ENCODE results near the gene MYO1D. TPM values are rescaled to one million over a fixed set of nuclear protein-coding genes. Genes with fewer than 3 reads are reported as not detected.

MYO1D gene
- total RNA-seq, 1 donor from 2014 or later, result 27.7 TPM

- H3K4me1 Mint-ChIP-seq, result peaks cover 75% of the 10 kb centered on the region
- DNase-seq, result no peak
- H3K4me3 Mint-ChIP-seq, result no peak overlapping the region
- H3K27ac Mint-ChIP-seq, result peak overlapping the region; percentile 51
- H3K27me3 Mint-ChIP-seq, result no peaks in the 10 kb centered on the region
- CTCF ChIA-PET, result interaction anchor here (0.7 to 2.6 kb wide), 2 partner anchors 45 to 48 kb away, joined by 3 to 10 read pairs; partner anchors contain the start of gene MYO1D
- intact Hi-C loops (cut with micrococcal nuclease), result no loop called here
- H3K36me3 Mint-ChIP-seq (ENCODE audit: low read depth), result no peaks in the 10 kb centered on the region
- POLR2A ChIA-PET, result interaction anchor here (0.7 to 5.2 kb wide), 2 partner anchors 45 to 1323 kb away, joined by 3 to 48 read pairs; partner anchors contain the start of gene MYO1D
- no peak for TF ChIP-seq CTCF (IDR thresholded peaks at IDR 0.05)
- no peak for ATAC-seq (ENCODE audit: low read depth)
- no peaks in the 10 kb centered on the region for H3K9me3 Mint-ChIP-seq
These were observed 45.2 kb downstream of the MYO1D start for GRCh38 chr17:32831627-32832243.

- Mint-ChIP-seq H3K4me1 (peaks cover 75% of the 10 kb centered on the region), H3K9me3 (no peaks in the 10 kb centered on the region), H3K27me3 (no peaks in the 10 kb centered on the region), H3K36me3 (ENCODE audit: low read depth) (no peaks in the 10 kb centered on the region), H3K27ac (no peak overlapping the region), H3K4me3 (no peak overlapping the region)
- ChIA-PET CTCF (interaction anchor here (0.7 kb wide), 1 partner anchor 48 kb away, joined by 3 read pairs; no protein-coding TSS in a partner anchor), POLR2A (interaction anchor here (0.7 to 5.2 kb wide), 2 partner anchors 45 to 1323 kb away, joined by 3 to 48 read pairs; partner anchors contain the start of gene MYO1D)
- no peak for DNase-seq
- no peak for ATAC-seq (ENCODE audit: low read depth)
- no peak for TF ChIP-seq CTCF (IDR thresholded peaks at IDR 0.05)
- intact Hi-C loops (cut with micrococcal nuclease), result no loop called here
These were observed 45.7 kb downstream of the MYO1D start for GRCh38 chr17:32831223-32831622.

- Mint-ChIP-seq H3K4me3 (peak overlapping the region; percentile 68), H3K27me3 (no peaks in the 10 kb centered on the region), H3K9me3 (no peaks in the 10 kb centered on the region), H3K27ac (peak overlapping the region; percentile 82), H3K36me3 (ENCODE audit: low read depth) (no peaks in the 10 kb centered on the region), H3K4me1 (peaks cover 63% of the 10 kb centered on the region)
- intact Hi-C loops (cut with micrococcal nuclease), result loop anchor here (1.0 to 2.0 kb wide), 2 partner anchors 26 to 48 kb away; partner anchors contain the start of gene MYO1D
- no peak for TF ChIP-seq CTCF (IDR thresholded peaks at IDR 0.05)
- ChIA-PET POLR2A (interaction anchor here (0.6 to 5.2 kb wide), 6 partner anchors 10 to 608 kb away, joined by 3 to 48 read pairs (median 7); partner anchors contain the start of gene MYO1D), CTCF (interaction anchor here (1.0 to 3.3 kb wide), 3 partner anchors 26 to 48 kb away, joined by 3 to 40 read pairs (median 3); partner anchors contain the start of gene MYO1D)
- ATAC-seq (ENCODE audit: low read depth) (peak; percentile 18), DNase-seq (no peak)
These were observed 48.1 kb downstream of the MYO1D start for GRCh38 chr17:32828822-32829221.

- Mint-ChIP-seq H3K4me1 (peaks cover 53% of the 10 kb centered on the region), H3K27me3 (no peaks in the 10 kb centered on the region), H3K4me3 (peak overlapping the region; percentile 37), H3K36me3 (ENCODE audit: low read depth) (no peaks in the 10 kb centered on the region), H3K9me3 (no peaks in the 10 kb centered on the region), H3K27ac (peak overlapping the region; percentile 59)
- ChIA-PET CTCF (interaction anchor here (3.3 kb wide), 1 partner anchor 50 kb away, joined by 40 read pairs; the partner anchor contains the start of gene MYO1D), POLR2A (interaction anchor here (5.2 kb wide), 1 partner anchor 49 kb away, joined by 48 read pairs; the partner anchor contains the start of gene MYO1D)
- ATAC-seq (ENCODE audit: low read depth), result no peak
- no peak for DNase-seq
- no peak for TF ChIP-seq CTCF (IDR thresholded peaks at IDR 0.05)
- intact Hi-C loops (cut with micrococcal nuclease), result no loop called here
These were observed 49.7 kb downstream of the MYO1D start for GRCh38 chr17:32827227-32827626.

GRCh38 chr17:32826076-32826475, 50.8 kb downstream of the MYO1D start:
- Mint-ChIP-seq H3K27me3 (no peaks in the 10 kb centered on the region), H3K4me3 (no peak overlapping the region), H3K27ac (no peak overlapping the region), H3K9me3 (no peaks in the 10 kb centered on the region), H3K36me3 (ENCODE audit: low read depth) (no peaks in the 10 kb centered on the region), H3K4me1 (peaks cover 41% of the 10 kb centered on the region)
- ATAC-seq (ENCODE audit: low read depth) (no peak), DNase-seq (no peak)
- ChIA-PET CTCF (interaction anchor here (1.0 kb wide), 1 partner anchor 51 kb away, joined by 4 read pairs; the partner anchor contains the start of gene MYO1D), POLR2A (no interaction called here)
- intact Hi-C loops (cut with micrococcal nuclease), result no loop called here
- TF ChIP-seq CTCF (IDR thresholded peaks at IDR 0.05), result no peak

Measured in activated B cell treated with CpG ODN at 0.5 μM for 24 hours (primary cell).